WTC11 (cell line): ENCODE results near the gene NRIP3. TPM values are rescaled to one million over a fixed set of nuclear protein-coding genes. Genes with fewer than 3 reads are reported as not detected.

Experiments used
- ATAC-seq: fragments of 200-7000 bp; cut with Tn5 transposase; 2 replicates; pipeline ENCODE4 v1.10.0; 2021; ENCODE audit warnings: mild to moderate bottlenecking, moderate library complexity
- CTCF ChIA-PET: fragments of 300-600 bp; sonication (Branson Sonifier 250); formaldehyde crosslinking; loops from one replicate; lab custom pipeline; 2021; ENCODE audit warnings: antibody characterized with exemption; lab: Charles Lee
- POLR2A ChIA-PET: fragments of 350-600 bp; sonication (Branson Sonifier 250); formaldehyde crosslinking; loops from one replicate; lab custom pipeline; 2021; ENCODE audit warnings: antibody characterized with exemption; lab: Charles Lee
- DNase-seq: peaks from one replicate; pipeline ENCODE4 v3.0.0; 2021; ENCODE audit warnings: low spot score
- H3K27ac Mint-ChIP-seq: 2 replicates; pipeline ENCODE4 v1.8.0; 2021; ENCODE audit warnings: mixed read lengths
- H3K27me3 Mint-ChIP-seq: 2 replicates; pipeline ENCODE4 v1.8.0; 2021; ENCODE audit warnings: low read depth, mild to moderate bottlenecking, moderate library complexity, mixed read lengths
- H3K36me3 Mint-ChIP-seq: 2 replicates; pipeline ENCODE4 v1.8.0; 2021; ENCODE audit warnings: mixed read lengths
- H3K4me1 Mint-ChIP-seq: 2 replicates; pipeline ENCODE4 v1.8.0; 2022; ENCODE audit warnings: mixed read lengths
- H3K4me3 Mint-ChIP-seq: 2 replicates; pipeline ENCODE4 v1.8.0; 2021; ENCODE audit warnings: mild to moderate bottlenecking, moderate library complexity, mixed read lengths
- H3K9me3 Mint-ChIP-seq: 2 replicates; pipeline ENCODE4 v1.8.0; 2021; ENCODE audit warnings: mixed read lengths
- AR ChIP-seq: fragments of 250-450 bp; sonication (Bioruptor Pico); IDR thresholded peaks from 2 replicates; pipeline ENCODE4 v1.9.0; 2021; ENCODE audit warnings: mild to moderate bottlenecking
- CBFB ChIP-seq: sonication (generic); formaldehyde crosslinking; IDR thresholded peaks from 2 replicates; pipeline ENCODE4 v1.8.1; 2022; ENCODE audit warnings: mild to moderate bottlenecking, low read depth, missing genetic modification reagents
- CTCF ChIP-seq: fragments of 200-600 bp; IDR thresholded peaks from 2 replicates; pipeline ENCODE4 v1.8.0; 2022; ENCODE audit warnings: antibody characterized with exemption
- E2F1 ChIP-seq: sonication (generic); formaldehyde crosslinking; IDR thresholded peaks from 2 replicates; pipeline ENCODE4 v1.8.0; 2022; ENCODE audit warnings: mild to moderate bottlenecking, missing genetic modification reagents
- EMX1 ChIP-seq: fragments of 250-450 bp; sonication (Bioruptor Pico); IDR thresholded peaks from 2 replicates; pipeline ENCODE4 v1.8.0; 2021; ENCODE audit warnings: mild to moderate bottlenecking
- ESRRA ChIP-seq: sonication (generic); formaldehyde crosslinking; IDR thresholded peaks from 2 replicates; pipeline ENCODE4 v1.8.1; 2022; ENCODE audit warnings: mild to moderate bottlenecking, missing genetic modification reagents, borderline replicate concordance
- GRHL2 ChIP-seq: fragments of 250-450 bp; sonication (Bioruptor Pico); IDR thresholded peaks from 2 replicates; pipeline ENCODE4 v1.8.0; 2022; ENCODE audit warnings: mild to moderate bottlenecking, moderate library complexity; ENCODE audit not compliant: insufficient replicate concordance, severe bottlenecking
- JAZF1 ChIP-seq: fragments of 250-450 bp; sonication (Bioruptor Pico); IDR thresholded peaks from 2 replicates; pipeline ENCODE4 v1.9.0; 2021; ENCODE audit warnings: moderate library complexity, mild to moderate bottlenecking, inconsistent platforms
- JUN ChIP-seq: sonication (generic); formaldehyde crosslinking; IDR thresholded peaks from 2 replicates; pipeline ENCODE4 v1.8.0; 2023; ENCODE audit warnings: mild to moderate bottlenecking, missing genetic modification reagents
- KAT7 ChIP-seq: sonication (generic); formaldehyde crosslinking; IDR thresholded peaks from 2 replicates; pipeline ENCODE4 v1.8.1; 2023; ENCODE audit warnings: missing genetic modification reagents, mild to moderate bottlenecking, borderline replicate concordance
- PREB ChIP-seq: sonication (generic); formaldehyde crosslinking; IDR thresholded peaks from 2 replicates; pipeline ENCODE4 v1.8.1; 2022; ENCODE audit warnings: mild to moderate bottlenecking, missing genetic modification reagents, moderate library complexity, borderline replicate concordance
- SMAD4 ChIP-seq: sonication (generic); formaldehyde crosslinking; IDR thresholded peaks from 2 replicates; pipeline ENCODE4 v1.8.0; 2022; ENCODE audit warnings: mild to moderate bottlenecking, missing genetic modification reagents
- ZBTB43 ChIP-seq: sonication (generic); formaldehyde crosslinking; IDR thresholded peaks from 2 replicates; pipeline ENCODE4 v1.8.1; 2023; ENCODE audit warnings: mild to moderate bottlenecking, missing genetic modification reagents
- ZNF232 ChIP-seq: sonication (generic); formaldehyde crosslinking; IDR thresholded peaks from 2 replicates; pipeline ENCODE4 v1.8.0; 2022; ENCODE audit warnings: mild to moderate bottlenecking, missing genetic modification reagents
- total RNA-seq: library from RNA; stranded (reverse); gene quantifications from 3 replicates; pipeline ENCODE4 v1.2.3, GENCODE V29; 2021
- TF ChIP-seq, protein P1 (sequence below): sonication (generic); formaldehyde crosslinking; IDR thresholded peaks from 2 replicates; pipeline ENCODE4 v1.8.0; 2023; ENCODE audit warnings: mild to moderate bottlenecking, missing genetic modification reagents
- TF ChIP-seq, protein P2 (sequence below): sonication (generic); formaldehyde crosslinking; IDR thresholded peaks from 2 replicates; pipeline ENCODE4 v1.8.1; 2023; ENCODE audit warnings: mild to moderate bottlenecking, missing genetic modification reagents
- TF ChIP-seq, protein P3 (sequence below): sonication (generic); formaldehyde crosslinking; IDR thresholded peaks from 2 replicates; pipeline ENCODE4 v1.8.0; 2023; ENCODE audit warnings: missing genetic modification reagents, mild to moderate bottlenecking, borderline replicate concordance

Gene NRIP3
- total RNA-seq, 1 experiment from 2014 or later: 4.5 TPM

- H3K36me3 Mint-ChIP-seq: no peaks in the 10 kb centered on the region
- no peak for TF ChIP-seq ESRRA (CRISPR knock-in tag)
- no peak for TF ChIP-seq CBFB (CRISPR knock-in tag)
- no peak for TF ChIP-seq E2F1 (CRISPR knock-in tag)
- TF ChIP-seq ZNF232 (CRISPR knock-in tag): no peak
- no peak for TF ChIP-seq SMAD4
- TF ChIP-seq, protein P1, sequence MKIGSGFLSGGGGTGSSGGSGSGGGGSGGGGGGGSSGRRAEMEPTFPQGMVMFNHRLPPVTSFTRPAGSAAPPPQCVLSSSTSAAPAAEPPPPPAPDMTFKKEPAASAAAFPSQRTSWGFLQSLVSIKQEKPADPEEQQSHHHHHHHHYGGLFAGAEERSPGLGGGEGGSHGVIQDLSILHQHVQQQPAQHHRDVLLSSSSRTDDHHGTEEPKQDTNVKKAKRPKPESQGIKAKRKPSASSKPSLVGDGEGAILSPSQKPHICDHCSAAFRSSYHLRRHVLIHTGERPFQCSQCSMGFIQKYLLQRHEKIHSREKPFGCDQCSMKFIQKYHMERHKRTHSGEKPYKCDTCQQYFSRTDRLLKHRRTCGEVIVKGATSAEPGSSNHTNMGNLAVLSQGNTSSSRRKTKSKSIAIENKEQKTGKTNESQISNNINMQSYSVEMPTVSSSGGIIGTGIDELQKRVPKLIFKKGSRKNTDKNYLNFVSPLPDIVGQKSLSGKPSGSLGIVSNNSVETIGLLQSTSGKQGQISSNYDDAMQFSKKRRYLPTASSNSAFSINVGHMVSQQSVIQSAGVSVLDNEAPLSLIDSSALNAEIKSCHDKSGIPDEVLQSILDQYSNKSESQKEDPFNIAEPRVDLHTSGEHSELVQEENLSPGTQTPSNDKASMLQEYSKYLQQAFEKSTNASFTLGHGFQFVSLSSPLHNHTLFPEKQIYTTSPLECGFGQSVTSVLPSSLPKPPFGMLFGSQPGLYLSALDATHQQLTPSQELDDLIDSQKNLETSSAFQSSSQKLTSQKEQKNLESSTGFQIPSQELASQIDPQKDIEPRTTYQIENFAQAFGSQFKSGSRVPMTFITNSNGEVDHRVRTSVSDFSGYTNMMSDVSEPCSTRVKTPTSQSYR (CRISPR knock-in tag): no peak
- no peak for TF ChIP-seq PREB
- TF ChIP-seq, protein P2, sequence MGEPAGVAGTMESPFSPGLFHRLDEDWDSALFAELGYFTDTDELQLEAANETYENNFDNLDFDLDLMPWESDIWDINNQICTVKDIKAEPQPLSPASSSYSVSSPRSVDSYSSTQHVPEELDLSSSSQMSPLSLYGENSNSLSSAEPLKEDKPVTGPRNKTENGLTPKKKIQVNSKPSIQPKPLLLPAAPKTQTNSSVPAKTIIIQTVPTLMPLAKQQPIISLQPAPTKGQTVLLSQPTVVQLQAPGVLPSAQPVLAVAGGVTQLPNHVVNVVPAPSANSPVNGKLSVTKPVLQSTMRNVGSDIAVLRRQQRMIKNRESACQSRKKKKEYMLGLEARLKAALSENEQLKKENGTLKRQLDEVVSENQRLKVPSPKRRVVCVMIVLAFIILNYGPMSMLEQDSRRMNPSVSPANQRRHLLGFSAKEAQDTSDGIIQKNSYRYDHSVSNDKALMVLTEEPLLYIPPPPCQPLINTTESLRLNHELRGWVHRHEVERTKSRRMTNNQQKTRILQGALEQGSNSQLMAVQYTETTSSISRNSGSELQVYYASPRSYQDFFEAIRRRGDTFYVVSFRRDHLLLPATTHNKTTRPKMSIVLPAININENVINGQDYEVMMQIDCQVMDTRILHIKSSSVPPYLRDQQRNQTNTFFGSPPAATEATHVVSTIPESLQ: no peak
- no peak for TF ChIP-seq CTCF
- no peak for TF ChIP-seq GRHL2
- TF ChIP-seq, all 79 proteins: peak for 0
- DNase-seq: no peak
- Mint-ChIP-seq H3K9me3 (no peaks in the 10 kb centered on the region), H3K27ac (no peak overlapping the region), H3K4me1 (peaks cover 27% of the 10 kb centered on the region), H3K27me3 (no peaks in the 10 kb centered on the region), H3K4me3 (no peak overlapping the region)
- POLR2A ChIA-PET: no interaction called here
- no peak for ATAC-seq
- CTCF ChIA-PET: interaction anchor here (1.5 kb wide), 1 partner anchor 27 kb away, joined by 4 read pairs; no protein-coding TSS in a partner anchor
Measured at GRCh38 chr11:9042488-9042887, 38.7 kb upstream of the NRIP3 start.

DNA sequence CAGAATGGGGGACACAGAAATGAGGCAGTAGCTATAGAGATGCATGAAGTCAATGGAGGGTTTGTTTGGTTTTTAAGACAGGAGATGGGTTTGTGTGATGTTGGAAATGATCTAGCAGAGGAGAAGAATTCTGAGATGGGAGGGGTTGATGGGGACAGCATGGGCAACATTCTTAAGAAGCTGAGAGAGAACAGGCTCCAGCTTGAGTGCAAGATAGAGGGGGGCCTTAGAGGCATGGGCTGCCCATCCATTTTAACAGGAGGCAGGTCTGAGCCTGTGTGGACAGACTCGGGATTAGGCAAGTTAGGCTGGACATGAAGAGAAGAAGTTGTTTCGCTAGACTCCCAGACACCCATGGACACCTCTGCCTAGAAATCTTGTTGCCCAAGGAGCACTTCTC, 37.9 kb upstream of the NRIP3 start:
- H3K27ac Mint-ChIP-seq: no peak overlapping the region
- no peak for TF ChIP-seq JAZF1 (CRISPR knock-in tag)
- TF ChIP-seq AR: no peak
- TF ChIP-seq, protein P3, sequence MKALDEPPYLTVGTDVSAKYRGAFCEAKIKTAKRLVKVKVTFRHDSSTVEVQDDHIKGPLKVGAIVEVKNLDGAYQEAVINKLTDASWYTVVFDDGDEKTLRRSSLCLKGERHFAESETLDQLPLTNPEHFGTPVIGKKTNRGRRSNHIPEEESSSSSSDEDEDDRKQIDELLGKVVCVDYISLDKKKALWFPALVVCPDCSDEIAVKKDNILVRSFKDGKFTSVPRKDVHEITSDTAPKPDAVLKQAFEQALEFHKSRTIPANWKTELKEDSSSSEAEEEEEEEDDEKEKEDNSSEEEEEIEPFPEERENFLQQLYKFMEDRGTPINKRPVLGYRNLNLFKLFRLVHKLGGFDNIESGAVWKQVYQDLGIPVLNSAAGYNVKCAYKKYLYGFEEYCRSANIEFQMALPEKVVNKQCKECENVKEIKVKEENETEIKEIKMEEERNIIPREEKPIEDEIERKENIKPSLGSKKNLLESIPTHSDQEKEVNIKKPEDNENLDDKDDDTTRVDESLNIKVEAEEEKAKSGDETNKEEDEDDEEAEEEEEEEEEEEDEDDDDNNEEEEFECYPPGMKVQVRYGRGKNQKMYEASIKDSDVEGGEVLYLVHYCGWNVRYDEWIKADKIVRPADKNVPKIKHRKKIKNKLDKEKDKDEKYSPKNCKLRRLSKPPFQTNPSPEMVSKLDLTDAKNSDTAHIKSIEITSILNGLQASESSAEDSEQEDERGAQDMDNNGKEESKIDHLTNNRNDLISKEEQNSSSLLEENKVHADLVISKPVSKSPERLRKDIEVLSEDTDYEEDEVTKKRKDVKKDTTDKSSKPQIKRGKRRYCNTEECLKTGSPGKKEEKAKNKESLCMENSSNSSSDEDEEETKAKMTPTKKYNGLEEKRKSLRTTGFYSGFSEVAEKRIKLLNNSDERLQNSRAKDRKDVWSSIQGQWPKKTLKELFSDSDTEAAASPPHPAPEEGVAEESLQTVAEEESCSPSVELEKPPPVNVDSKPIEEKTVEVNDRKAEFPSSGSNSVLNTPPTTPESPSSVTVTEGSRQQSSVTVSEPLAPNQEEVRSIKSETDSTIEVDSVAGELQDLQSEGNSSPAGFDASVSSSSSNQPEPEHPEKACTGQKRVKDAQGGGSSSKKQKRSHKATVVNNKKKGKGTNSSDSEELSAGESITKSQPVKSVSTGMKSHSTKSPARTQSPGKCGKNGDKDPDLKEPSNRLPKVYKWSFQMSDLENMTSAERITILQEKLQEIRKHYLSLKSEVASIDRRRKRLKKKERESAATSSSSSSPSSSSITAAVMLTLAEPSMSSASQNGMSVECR (CRISPR knock-in tag): no peak
- no peak for TF ChIP-seq JUN
- no peak for TF ChIP-seq ZBTB43 (CRISPR knock-in tag)
- TF ChIP-seq EMX1 (CRISPR knock-in tag): no peak
- no peak for TF ChIP-seq KAT7 (CRISPR knock-in tag)

More for the DNA sequence above, 37.9 kb upstream of the NRIP3 start:
- H3K4me1 Mint-ChIP-seq: peaks cover 25% of the 10 kb centered on the region
- POLR2A ChIA-PET: interaction anchor here (0.6 kb wide), 1 partner anchor 152 kb away, joined by 5 read pairs; no protein-coding TSS in a partner anchor
- H3K9me3 Mint-ChIP-seq: no peaks in the 10 kb centered on the region
- ATAC-seq (no peak), DNase-seq (no peak)
- CTCF ChIA-PET: interaction anchor here (1.0 to 1.5 kb wide), 2 partner anchors 26 to 96 kb away, joined by 4 to 6 read pairs; no protein-coding TSS in a partner anchor
- no peaks in the 10 kb centered on the region for H3K36me3 Mint-ChIP-seq
- H3K4me3 Mint-ChIP-seq: no peak overlapping the region
- no peaks in the 10 kb centered on the region for H3K27me3 Mint-ChIP-seq
